Activated CD8-positive, alpha-beta T cell treated with anti-CD3 and anti-CD28 coated beads for 36 hours (primary cell): ENCODE data around the gene PKD2L1. TPM values are rescaled to one million over a fixed set of nuclear protein-coding genes. Genes with fewer than 3 reads are reported as not detected.
"Not testable (repeated sequence)": the region's sequence is repeated elsewhere in the genome, so short reads cannot be mapped to it uniquely, and the experiment has no call there.

ENCODE experiments used
- ATAC-seq: fragments of 200-7000 bp; cut with Tn5 transposase; one replicate; pipeline ENCODE4 v1.10.0; 2021; ENCODE audit warnings: mild to moderate bottlenecking, moderate library complexity
- CTCF ChIA-PET: fragments of 350-600 bp; sonication (Branson Sonifier 250); formaldehyde crosslinking; loops from one replicate; lab custom pipeline; 2021; ENCODE audit warnings: antibody characterized with exemption; lab: Charles Lee
- POLR2A ChIA-PET: fragments of 350-600 bp; sonication (Branson Sonifier 250); formaldehyde crosslinking; loops from one replicate; lab custom pipeline; 2021; ENCODE audit warnings: antibody characterized with exemption; lab: Charles Lee
- DNase-seq: peaks from one replicate; pipeline ENCODE4 v3.0.0-alpha.2; 2020
- H3K27ac Mint-ChIP-seq: one replicate; pipeline ENCODE4 v1.8.0; 2021; ENCODE audit warnings: mild to moderate bottlenecking, mixed read lengths
- H3K27me3 Mint-ChIP-seq: one replicate; pipeline ENCODE4 v1.8.0; 2021; ENCODE audit warnings: mixed read lengths
- H3K36me3 Mint-ChIP-seq: one replicate; pipeline ENCODE4 v1.8.0; 2021; ENCODE audit warnings: low read depth, mixed read lengths
- H3K4me1 Mint-ChIP-seq: one replicate; pipeline ENCODE4 v1.8.0; 2021; ENCODE audit warnings: low read depth, mixed read lengths
- H3K4me3 Mint-ChIP-seq: one replicate; pipeline ENCODE4 v1.8.0; 2021; ENCODE audit warnings: mild to moderate bottlenecking, moderate library complexity, mixed read lengths
- H3K9me3 Mint-ChIP-seq: one replicate; pipeline ENCODE4 v1.8.0; 2021; ENCODE audit warnings: mixed read lengths
- CTCF ChIP-seq: fragments of 200-600 bp; IDR thresholded peaks from one replicate; pipeline ENCODE4 v1.8.0; 2022; ENCODE audit warnings: antibody characterized with exemption, mild to moderate bottlenecking
- intact Hi-C: fragments of 100-400 bp; cut with micrococcal nuclease; formaldehyde crosslinking; loops from one replicate; pipeline ENCODE4 v1.10.0; 2022
- total RNA-seq, 2 experiments: library from RNA; stranded (reverse); gene quantifications; one replicate each; pipeline ENCODE4 v1.2.3, GENCODE V29; 2021

Gene PKD2L1
- total RNA-seq, 2 experiments from 2014 or later = not detected

DNA sequence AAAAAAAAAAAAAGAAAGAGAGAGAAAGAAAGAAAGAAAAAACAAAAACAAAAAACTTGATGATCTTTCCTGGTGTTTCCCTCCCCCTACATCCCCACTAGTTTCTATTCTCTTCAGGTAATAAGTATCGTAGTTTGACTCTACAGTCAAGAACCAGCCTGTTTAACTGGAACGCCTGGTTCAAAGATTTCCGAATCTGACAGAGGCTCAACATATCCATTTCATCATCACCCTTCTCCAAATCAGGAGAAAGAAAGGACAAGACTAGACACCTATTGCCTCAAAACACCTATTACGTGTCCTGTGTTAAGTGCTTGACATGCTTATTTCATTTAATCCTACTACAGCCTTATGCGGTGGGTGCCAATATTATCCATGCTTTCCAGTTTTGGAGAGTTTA is 23.2 kb downstream of the PKD2L1 start:
- CTCF ChIA-PET = no interaction called here
- intact Hi-C loops = no loop called here
- Mint-ChIP-seq H3K4me1 (no peaks in the 10 kb centered on the region), H3K36me3 (no peaks in the 10 kb centered on the region), H3K27ac (no peak overlapping the region), H3K27me3 (peaks cover 35% of the 10 kb centered on the region), H3K4me3 (no peak overlapping the region), H3K9me3 (no peaks in the 10 kb centered on the region)
- no peak for ATAC-seq
- DNase-seq = no peak
- POLR2A ChIA-PET = no interaction called here
- no peak for TF ChIP-seq CTCF

DNA sequence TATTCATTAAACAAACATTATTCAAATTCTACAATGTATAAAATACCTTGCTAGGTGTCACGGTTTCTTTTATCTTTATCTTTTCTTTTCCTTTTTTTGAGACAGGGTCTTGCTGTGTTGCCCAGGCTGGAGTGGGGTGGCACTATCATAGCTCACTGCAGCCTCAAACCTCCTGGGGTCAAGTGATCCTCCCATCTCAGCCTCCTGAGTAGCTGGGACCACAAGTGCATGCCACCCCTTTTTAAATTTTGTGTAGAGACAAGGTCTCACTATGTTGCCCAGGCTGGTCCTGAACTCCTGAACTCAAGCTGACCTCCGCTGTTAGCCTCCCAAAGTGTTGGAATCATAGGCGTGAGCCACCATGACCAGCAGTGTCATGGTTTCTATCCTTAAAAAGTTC is 25.6 kb downstream of the PKD2L1 start:
- no peaks in the 10 kb centered on the region for H3K4me1 Mint-ChIP-seq
- intact Hi-C loops = no loop called here
- ATAC-seq (no peak), DNase-seq (no peak)
- ChIA-PET POLR2A (interaction anchor here (1.6 kb wide), 1 partner anchor 17 kb away, joined by 3 read pairs; no protein-coding TSS in a partner anchor), CTCF (interaction anchor here (0.9 to 1.8 kb wide), 4 partner anchors 23 to 132 kb away, joined by 3 to 6 read pairs (median 4); no protein-coding TSS in a partner anchor)
- no peak overlapping the region for H3K4me3 Mint-ChIP-seq
- no peak for TF ChIP-seq CTCF
- no peaks in the 10 kb centered on the region for H3K9me3 Mint-ChIP-seq
- H3K36me3 Mint-ChIP-seq = no peaks in the 10 kb centered on the region
- H3K27me3 Mint-ChIP-seq = peaks cover 39% of the 10 kb centered on the region
- H3K27ac Mint-ChIP-seq = no peak overlapping the region

- ChIA-PET CTCF (interaction anchor here (0.6 to 2.4 kb wide), 11 partner anchors 9 to 215 kb away, joined by 3 to 7 read pairs (median 3); no protein-coding TSS in a partner anchor), POLR2A (interaction anchor here (1.6 kb wide), 1 partner anchor 17 kb away, joined by 3 read pairs; no protein-coding TSS in a partner anchor)
- intact Hi-C loops = no loop called here
- DNase-seq (no peak), ATAC-seq (no peak)
- Mint-ChIP-seq H3K36me3 (no peaks in the 10 kb centered on the region), H3K27me3 (peaks cover 39% of the 10 kb centered on the region), H3K4me3 (no peak overlapping the region), H3K4me1 (no peaks in the 10 kb centered on the region), H3K27ac (no peak overlapping the region), H3K9me3 (no peaks in the 10 kb centered on the region)
- peak; percentile 52 for TF ChIP-seq CTCF
Observed at GRCh38 chr10:100303724-100304319, 26.2 kb downstream of the PKD2L1 start.

DNA sequence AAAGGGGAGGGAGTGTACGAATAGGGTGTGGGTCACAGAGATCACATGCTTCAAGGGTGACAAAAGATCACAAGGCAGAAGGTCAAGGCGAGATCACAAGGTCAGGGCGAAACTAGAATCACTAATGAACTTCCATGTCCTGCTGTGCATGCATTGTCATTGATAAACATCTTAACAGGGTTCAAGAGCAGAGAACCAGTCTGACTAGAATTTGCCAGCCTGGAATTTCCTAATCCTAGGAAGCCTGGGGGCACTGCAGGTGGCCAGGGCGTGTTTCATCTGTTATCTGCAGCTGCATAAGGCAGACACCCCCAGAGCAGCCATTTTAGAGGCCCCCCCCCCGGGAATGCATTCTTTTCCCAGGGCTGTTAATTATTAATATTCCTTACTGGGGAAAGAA is 28.9 kb downstream of the PKD2L1 start:
- intact Hi-C loops, CTCF ChIA-PET, H3K9me3 Mint-ChIP-seq, POLR2A ChIA-PET, H3K27ac Mint-ChIP-seq, H3K4me1 Mint-ChIP-seq, H3K4me3 Mint-ChIP-seq, H3K36me3 Mint-ChIP-seq, ATAC-seq, DNase-seq: not testable (repeated sequence)
- peaks cover 33% of the 10 kb centered on the region for H3K27me3 Mint-ChIP-seq

DNA sequence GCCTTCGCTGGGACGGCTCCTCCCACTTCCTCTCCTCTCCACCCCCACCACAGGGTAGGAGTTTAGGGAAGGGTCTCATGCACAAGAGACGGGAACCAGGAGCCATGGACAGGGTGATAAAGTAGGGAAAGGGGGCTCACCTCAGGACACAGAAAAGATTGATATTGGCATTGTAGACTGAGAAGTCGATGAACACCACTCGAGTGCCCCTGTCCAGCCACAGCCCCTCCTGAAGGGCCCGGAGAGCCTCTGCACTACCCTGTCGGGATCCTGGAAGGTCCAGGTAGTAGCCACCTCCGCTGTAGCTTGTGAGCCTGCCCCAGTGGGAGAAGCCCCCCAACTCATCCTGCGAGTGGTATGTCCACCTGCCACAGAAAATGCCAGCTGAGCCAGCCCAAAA is 32.8 kb downstream of the PKD2L1 start:
- Mint-ChIP-seq H3K4me1 (no peaks in the 10 kb centered on the region), H3K36me3 (no peaks in the 10 kb centered on the region), H3K9me3 (no peaks in the 10 kb centered on the region), H3K27me3 (peaks cover 23% of the 10 kb centered on the region), H3K4me3 (no peak overlapping the region), H3K27ac (no peak overlapping the region)
- ATAC-seq = no peak
- POLR2A ChIA-PET = interaction anchor here (0.7 to 1.6 kb wide), 3 partner anchors 8 to 28 kb away, joined by 3 to 6 read pairs (median 3); no protein-coding TSS in a partner anchor
- TF ChIP-seq CTCF = no peak
- CTCF ChIA-PET = interaction anchor here (1.2 to 1.8 kb wide), 3 partner anchors 10 to 221 kb away, joined by 3 to 5 read pairs (median 5); no protein-coding TSS in a partner anchor
- no peak for DNase-seq
- intact Hi-C loops = no loop called here
